Spleen (tissue), 7 donors: ENCODE measurements around the gene MIAT.

Experiments
- CTCF ChIP-seq, 11 experiments: fragments of 200-600 bp in 7 of 11; fragments of 450-650 bp in 4 of 11; sonication (generic) in 4 of 11; IDR thresholded peaks in 8 of 11; conservative IDR thresholded peaks in 3 of 11; 1 replicate in 7 of 11; 2 replicates in 4 of 11; pipeline versions ENCODE4 v1.4.0 to v1.8.0; 2016 to 2021; ENCODE audit warnings: antibody characterized with exemption in 11 of 11, inconsistent platforms in 4 of 11, mild to moderate bottlenecking in 1 of 11
- POLR2A ChIP-seq, 3 donors: fragments of 450-650 bp; IDR thresholded peaks; one replicate each; pipeline ENCODE4 v1.5.1; 2017; ENCODE audit warnings: antibody characterized with exemption in 3 of 3, mild to moderate bottlenecking in 1 of 3
- POLR2AphosphoS5 ChIP-seq, 3 donors: sonication (generic); formaldehyde crosslinking; IDR thresholded peaks; one replicate each; pipeline ENCODE4 v1.5.1; 2017; ENCODE audit warnings: antibody characterized with exemption in 3 of 3
- donor health status: DM: no; HTN: no; CAD: no; lungs with moderate emphysema.
- donor health status: DM: no; HTN: no; CAD: no.
- donor health status: DM: no; HTN: no; CAD: no.

DNA sequence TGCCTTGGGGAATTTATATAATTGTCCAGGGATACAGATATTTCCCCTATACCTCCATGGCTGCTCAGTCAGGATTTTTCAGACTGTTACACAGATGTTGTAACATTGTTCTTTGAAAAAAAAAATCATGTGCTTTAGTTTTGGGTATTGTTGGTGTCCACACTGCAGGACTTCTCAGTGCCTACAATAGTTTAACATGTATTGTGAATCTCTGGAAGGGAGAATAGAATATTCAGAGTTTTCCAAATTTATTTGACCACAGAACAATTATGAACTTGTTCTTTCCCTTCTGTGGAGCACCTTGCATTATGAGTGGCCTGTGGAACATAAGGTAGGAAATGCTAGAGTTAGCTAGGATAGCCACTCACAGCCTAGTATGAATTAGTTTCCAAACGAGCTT, 21.1 kb upstream of the MIAT start:
- TF ChIP-seq CTCF (IDR thresholded peaks at IDR 0.05 in 8 of 11, conservative IDR thresholded peaks at IDR 0.05 in 3 of 11) (no peak), POLR2A (IDR thresholded peaks at IDR 0.05) (no peak), POLR2AphosphoS5 (IDR thresholded peaks at IDR 0.05) (no peak)
